ENCODE data around the gene SHB. TPM values are rescaled to one million over a fixed set of nuclear protein-coding genes. Genes with fewer than 3 reads are reported as not detected.

The SHB gene
- polyA plus RNA-seq, 1 donor (not counting 4 experiments of a cell fraction or from before 2014, with no cell fraction given): 10.9 TPM

DNA sequence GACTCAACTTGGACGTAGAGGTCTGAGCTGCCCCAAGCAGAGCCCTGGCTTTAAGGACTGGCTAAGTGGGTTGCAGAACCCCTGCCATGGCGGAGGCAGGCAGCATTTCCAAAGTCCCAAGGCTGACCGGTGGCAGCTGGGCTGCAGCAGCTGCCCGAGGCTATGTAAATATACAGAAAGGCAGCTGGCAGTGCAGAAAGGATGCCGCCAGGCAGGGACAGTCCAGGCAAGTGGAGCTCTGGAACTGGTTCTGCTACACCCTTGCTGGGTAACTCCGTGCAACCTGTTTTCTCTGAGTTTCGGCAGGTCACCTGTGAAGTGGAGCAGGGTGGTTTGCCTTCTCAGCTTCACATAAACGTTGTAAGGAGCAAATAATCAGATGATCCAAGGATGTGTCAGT lies 46.0 kb downstream of the SHB start:
- Histone ChIP-seq H3K27me3 (ENCODE audit: control insufficient read depth, extremely low read depth, insufficient read depth, low read length) (no peaks in the 10 kb centered on the region), H4K20me1 (ENCODE audit: control insufficient read depth, extremely low read depth, insufficient read depth, low read length) (no peaks in the 10 kb centered on the region), H3K4me1 (ENCODE audit: control insufficient read depth, extremely low read depth, insufficient read depth, low read length) (peaks cover 81% of the 10 kb centered on the region), H3K9me1 (ENCODE audit: control insufficient read depth, extremely low read depth, insufficient read depth, low read length) (peaks cover 3% of the 10 kb centered on the region), H3K79me2 (ENCODE audit: control insufficient read depth, insufficient read depth, low read length) (peaks cover 58% of the 10 kb centered on the region), H3K9ac (ENCODE audit: control insufficient read depth, extremely low read depth, insufficient read depth, low read length) (peak overlapping the region; percentile 81), H3K9me3 (ENCODE audit: control insufficient read depth, low read depth, low read length) (no peaks in the 10 kb centered on the region), H3K4me2 (ENCODE audit: control insufficient read depth, extremely low read depth, insufficient read depth, low read depth, low read length) (peak overlapping the region; percentile 94), H3K36me3 (ENCODE audit: control insufficient read depth in 2 of 2, extremely low read depth in 1 of 2, insufficient read depth in 2 of 2, low read length in 2 of 2) (peaks cover 2 to 7% of the 10 kb centered on the region in 2 experiments), H3K4me3 (ENCODE audit: control insufficient read depth in 2 of 3, extremely low read depth in 1 of 3, insufficient read depth in 2 of 3, low read depth in 1 of 3, low read length in 3 of 3) (no peak overlapping the region), H3K27ac (ENCODE audit: control insufficient read depth, insufficient read depth, low read length) (peak overlapping the region; percentile 99), H2AFZ (ENCODE audit: control insufficient read depth, low read length) (no peak overlapping the region)
- FAIRE-seq: no peak
- dilution Hi-C loops (cut with MboI; ENCODE audit: extremely low pct_ligation_motif_present, low sequenced_read_pairs): no loop called here
- TF ChIP-seq, protein P1, sequence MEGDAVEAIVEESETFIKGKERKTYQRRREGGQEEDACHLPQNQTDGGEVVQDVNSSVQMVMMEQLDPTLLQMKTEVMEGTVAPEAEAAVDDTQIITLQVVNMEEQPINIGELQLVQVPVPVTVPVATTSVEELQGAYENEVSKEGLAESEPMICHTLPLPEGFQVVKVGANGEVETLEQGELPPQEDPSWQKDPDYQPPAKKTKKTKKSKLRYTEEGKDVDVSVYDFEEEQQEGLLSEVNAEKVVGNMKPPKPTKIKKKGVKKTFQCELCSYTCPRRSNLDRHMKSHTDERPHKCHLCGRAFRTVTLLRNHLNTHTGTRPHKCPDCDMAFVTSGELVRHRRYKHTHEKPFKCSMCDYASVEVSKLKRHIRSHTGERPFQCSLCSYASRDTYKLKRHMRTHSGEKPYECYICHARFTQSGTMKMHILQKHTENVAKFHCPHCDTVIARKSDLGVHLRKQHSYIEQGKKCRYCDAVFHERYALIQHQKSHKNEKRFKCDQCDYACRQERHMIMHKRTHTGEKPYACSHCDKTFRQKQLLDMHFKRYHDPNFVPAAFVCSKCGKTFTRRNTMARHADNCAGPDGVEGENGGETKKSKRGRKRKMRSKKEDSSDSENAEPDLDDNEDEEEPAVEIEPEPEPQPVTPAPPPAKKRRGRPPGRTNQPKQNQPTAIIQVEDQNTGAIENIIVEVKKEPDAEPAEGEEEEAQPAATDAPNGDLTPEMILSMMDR (optimal IDR thresholded peaks at IDR 0.05 in 1 of 3, IDR thresholded peaks at IDR 0.05 in 1 of 3, conservative IDR thresholded peaks at IDR 0.05 in 1 of 3; ENCODE audit: extremely low read depth in 1 of 3, insufficient read depth in 2 of 3, low read length in 3 of 3): no peak
- no peak for TF ChIP-seq EZH2 (IDR thresholded peaks at IDR 0.05; ENCODE audit: low read length)
- DNase-seq (ENCODE audit: low read depth, low spot score): no peak

DNA sequence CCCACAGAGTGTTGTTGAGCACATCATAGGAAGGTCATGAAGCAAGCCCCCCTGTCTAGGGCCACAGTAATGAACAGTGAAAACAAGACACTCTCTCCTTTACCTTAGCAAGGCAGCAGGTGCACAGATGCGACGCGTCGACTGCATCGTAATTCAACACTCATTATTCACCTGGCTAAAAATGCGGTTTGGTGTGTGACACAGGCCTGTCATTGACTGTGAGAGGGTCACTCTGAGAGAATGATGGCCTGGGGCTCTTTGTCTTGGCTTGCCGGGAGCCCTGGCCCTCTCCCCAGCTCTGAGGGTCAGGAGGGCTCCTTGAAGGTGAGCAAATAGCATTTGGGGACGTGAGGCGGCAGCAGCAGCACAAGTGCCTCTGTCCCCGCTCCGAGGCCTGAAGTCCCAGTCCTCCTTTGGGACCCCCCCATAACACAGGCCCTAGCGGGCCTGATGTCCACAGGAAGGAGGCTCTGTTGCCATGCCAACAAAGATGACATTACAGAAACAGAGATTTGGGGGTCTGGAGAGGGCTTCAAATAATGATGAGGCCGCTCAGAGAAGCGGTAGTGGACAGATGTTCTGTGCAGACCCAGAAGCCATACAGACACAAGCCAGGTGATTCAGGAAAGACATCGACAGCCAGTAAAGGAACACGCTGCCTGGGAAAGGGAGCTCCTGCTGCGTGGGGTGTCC lies 46.7 kb downstream of the SHB start:
- Histone ChIP-seq H3K4me3 (ENCODE audit: control insufficient read depth in 2 of 3, extremely low read depth in 1 of 3, insufficient read depth in 2 of 3, low read depth in 1 of 3, low read length in 3 of 3) (no peak overlapping the region), H2AFZ (ENCODE audit: control insufficient read depth, low read length) (no peak overlapping the region), H3K9me1 (ENCODE audit: control insufficient read depth, extremely low read depth, insufficient read depth, low read length) (no peaks in the 10 kb centered on the region), H3K9me3 (ENCODE audit: control insufficient read depth, low read depth, low read length) (no peaks in the 10 kb centered on the region), H3K79me2 (ENCODE audit: control insufficient read depth, insufficient read depth, low read length) (peaks cover 55% of the 10 kb centered on the region), H3K9ac (ENCODE audit: control insufficient read depth, extremely low read depth, insufficient read depth, low read length) (no peak overlapping the region), H3K27ac (ENCODE audit: control insufficient read depth, insufficient read depth, low read length) (no peak overlapping the region), H3K4me1 (ENCODE audit: control insufficient read depth, extremely low read depth, insufficient read depth, low read length) (peaks cover 81% of the 10 kb centered on the region), H3K4me2 (ENCODE audit: control insufficient read depth, extremely low read depth, insufficient read depth, low read depth, low read length) (no peak overlapping the region), H3K36me3 (ENCODE audit: control insufficient read depth in 2 of 2, extremely low read depth in 1 of 2, insufficient read depth in 2 of 2, low read length in 2 of 2) (peaks cover 2 to 7% of the 10 kb centered on the region in 2 experiments), H4K20me1 (ENCODE audit: control insufficient read depth, extremely low read depth, insufficient read depth, low read length) (no peaks in the 10 kb centered on the region), H3K27me3 (ENCODE audit: control insufficient read depth, extremely low read depth, insufficient read depth, low read length) (no peaks in the 10 kb centered on the region)
- dilution Hi-C loops (cut with MboI; ENCODE audit: extremely low pct_ligation_motif_present, low sequenced_read_pairs): no loop called here
- TF ChIP-seq, protein P1 (optimal IDR thresholded peaks at IDR 0.05 in 1 of 3, IDR thresholded peaks at IDR 0.05 in 1 of 3, conservative IDR thresholded peaks at IDR 0.05 in 1 of 3; ENCODE audit: extremely low read depth in 1 of 3, insufficient read depth in 2 of 3, low read length in 3 of 3): no peak
- no peak for TF ChIP-seq EZH2 (IDR thresholded peaks at IDR 0.05; ENCODE audit: low read length)
- DNase-seq (ENCODE audit: low read depth, low spot score) (no peak), FAIRE-seq (no peak)
